Kidney capillary endothelial cell (primary cell): Measurements from ENCODE around the gene DAAM1.

Experiments
- DNase-seq: peaks from one replicate; pipeline ENCODE4 v3.0.0-alpha.2; 2018; ENCODE audit warnings: low spot score

DAAM1 gene

GRCh38 chr14:59187802-59188460, 536 bp upstream of the DAAM1 start:
- peak; percentile 24 for DNase-seq

DNA sequence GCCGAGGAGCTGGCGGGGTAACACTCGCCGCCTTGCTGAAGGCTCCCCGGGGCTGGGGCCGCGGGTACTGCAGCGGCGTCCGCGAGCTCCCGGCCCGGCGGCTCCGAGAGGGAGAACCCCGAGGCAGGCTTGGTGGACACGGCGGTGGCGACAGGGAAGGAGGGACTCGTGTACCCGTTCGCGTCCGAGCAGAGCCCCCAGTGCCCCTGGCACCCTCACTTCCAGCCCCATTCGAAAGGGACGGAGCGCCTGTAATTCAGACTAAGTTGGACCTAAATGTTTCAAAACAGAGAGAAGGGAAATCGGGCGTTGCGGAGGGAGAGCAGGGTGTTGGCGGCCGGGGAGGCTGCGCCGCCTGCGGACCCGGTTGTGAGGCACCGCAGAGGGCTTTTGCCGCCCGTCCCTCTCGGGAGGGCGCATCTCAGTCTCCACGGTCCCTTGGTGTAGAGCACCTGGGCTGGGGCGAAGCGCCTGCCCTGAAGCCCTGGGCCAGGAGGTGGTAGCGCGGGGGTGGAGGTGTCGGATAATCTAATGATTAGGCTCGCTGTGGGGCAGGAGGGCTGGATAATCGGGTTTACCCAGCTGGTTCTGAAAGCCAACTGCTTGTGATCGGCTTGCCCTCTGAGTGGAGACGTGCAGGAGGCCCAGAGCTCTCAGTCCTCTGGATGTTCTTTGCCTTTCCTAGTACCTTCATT, 771 bp downstream of the DAAM1 start:
- DNase-seq, result peak; percentile 25

- DNase-seq, result peak; percentile 83
Observed at GRCh38 chr14:59189786-59190368, 1.4 kb downstream of the DAAM1 start.

- DNase-seq, result peak; percentile 14
Observed at GRCh38 chr14:59190372-59190771, 1.9 kb downstream of the DAAM1 start.

DNA sequence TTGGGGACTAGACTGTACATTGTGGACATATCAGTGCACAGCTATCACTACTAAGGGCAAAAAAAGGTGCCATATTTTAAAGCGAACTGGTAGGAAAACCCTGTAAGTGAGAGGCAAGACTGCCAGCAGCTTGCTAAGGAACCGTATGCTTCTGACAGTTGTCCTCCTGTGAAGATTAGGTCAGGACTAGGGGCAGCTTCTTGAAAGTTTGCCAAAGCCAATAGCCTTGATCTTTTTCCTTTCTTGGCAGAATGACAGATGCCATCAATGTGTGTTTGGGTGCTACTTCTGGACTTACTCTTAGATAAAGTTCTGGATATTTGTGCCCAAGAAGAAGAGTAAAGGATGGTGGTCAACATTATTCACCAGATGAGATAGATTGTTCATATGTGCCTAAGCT, 7.4 kb downstream of the DAAM1 start:
- DNase-seq, result no peak

- no peak for DNase-seq
Observed at GRCh38 chr14:59197695-59198262, 9.3 kb downstream of the DAAM1 start.

DNA sequence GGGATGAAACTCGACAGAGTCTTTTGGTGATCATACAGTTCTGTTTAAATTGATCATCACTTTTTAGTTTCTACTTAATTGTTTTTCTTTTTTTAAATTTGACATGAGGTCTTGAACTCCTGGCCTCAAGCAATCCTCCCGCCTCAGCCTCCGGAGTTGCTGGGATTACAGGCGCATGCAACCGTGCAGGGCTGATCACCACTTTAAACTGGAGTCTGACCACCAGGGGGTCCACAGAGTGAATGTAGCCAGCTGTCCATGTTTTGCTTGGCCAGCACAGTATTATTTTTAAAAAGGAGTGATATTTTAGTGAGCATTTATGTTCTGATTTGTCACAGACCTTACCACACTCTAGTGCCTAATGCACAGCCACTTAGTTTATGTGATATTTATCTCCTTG, 10.7 kb downstream of the DAAM1 start:
- no peak for DNase-seq

DNA sequence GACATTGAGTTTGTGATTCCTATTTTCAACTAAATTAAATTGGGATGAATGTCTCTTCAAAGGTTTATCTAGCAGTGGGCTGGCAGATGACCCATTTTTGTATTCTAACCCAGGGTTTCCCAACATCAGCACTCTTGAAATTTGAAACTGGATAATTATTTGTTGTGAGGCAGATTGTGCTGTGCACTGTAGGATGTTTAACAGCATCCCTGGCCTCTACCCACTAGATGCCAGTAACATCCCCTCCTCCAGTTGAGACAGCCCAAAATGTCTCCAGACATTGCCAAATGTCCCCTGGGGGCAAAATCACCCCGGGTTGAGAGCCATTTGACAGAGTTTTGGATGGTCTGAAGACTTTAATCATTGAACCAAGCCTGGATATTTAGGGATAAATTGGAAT, 11.1 kb downstream of the DAAM1 start:
- DNase-seq, result no peak

- DNase-seq, result no peak
Observed at GRCh38 chr14:59200195-59200594, 11.7 kb downstream of the DAAM1 start.

DNA sequence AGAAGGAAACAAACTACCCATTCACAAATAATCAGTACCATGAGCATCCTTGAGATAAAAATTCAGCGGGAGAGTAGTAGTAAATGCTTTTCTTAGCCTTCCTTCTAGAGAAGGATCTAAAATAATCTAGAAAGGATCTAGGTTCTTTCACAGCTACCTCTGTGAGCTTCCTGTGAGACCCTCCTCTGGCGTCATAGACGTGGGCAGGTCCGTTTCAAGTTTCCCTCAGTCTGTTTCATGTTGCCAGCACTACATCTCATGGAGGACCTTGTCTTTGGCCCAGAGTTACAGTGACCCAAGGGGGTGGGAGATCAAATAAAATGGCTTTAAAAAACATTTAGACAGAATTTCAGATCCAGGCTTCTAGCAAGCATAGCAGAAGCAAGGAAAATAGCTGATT, 13.6 kb downstream of the DAAM1 start:
- no peak for DNase-seq

DNA sequence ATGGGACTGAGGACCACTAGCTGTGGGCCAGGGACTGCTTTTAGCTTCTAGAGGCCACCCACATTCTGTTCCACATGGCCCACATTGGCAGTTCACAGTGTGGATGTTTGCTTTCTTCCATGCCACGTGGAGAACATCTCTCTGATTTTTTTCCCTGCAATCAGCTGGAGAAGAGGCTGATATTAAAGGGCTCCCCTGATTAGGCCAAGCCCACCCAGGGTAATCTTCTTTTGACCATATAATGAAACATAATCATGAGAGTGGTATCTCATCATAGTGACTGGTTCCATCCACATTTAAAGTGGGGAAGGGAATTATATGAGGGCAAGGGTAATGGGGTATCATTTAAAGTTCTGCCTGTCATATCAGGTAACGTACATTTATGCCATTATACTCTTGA, 15.8 kb downstream of the DAAM1 start:
- no peak for DNase-seq

- no peak for DNase-seq
Observed at GRCh38 chr14:59206892-59207291, 18.4 kb downstream of the DAAM1 start.

GRCh38 chr14:59207506-59207933, 19.1 kb downstream of the DAAM1 start:
- DNase-seq, result no peak

DNA sequence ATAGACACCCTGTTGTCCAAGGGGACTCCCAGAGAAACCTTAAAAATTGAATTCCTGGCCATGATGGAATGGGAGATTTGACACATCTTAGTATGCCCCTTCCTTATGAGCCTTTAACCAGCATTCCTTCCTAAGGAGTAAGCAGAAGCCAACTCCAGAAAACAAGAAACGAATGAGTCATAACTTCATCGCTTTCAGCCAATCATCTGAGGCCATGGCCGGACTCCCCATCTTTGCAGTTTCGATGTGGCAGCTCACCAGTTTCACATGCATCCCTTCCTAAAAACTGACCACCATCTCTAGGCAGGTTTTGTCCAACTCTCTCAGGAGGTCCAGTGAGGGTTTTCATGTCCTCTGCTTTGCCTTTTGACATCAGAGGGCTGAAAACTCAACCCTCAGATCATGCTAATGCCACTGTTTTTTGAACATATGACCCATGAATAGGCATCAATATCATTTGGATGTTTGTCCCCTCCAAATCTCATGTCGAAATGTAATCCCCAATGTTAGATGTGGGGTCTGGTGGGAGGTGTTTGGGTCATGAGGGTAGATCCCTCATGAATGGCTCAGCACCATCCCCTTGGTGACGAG, 19.9 kb downstream of the DAAM1 start:
- DNase-seq, result no peak

DNA sequence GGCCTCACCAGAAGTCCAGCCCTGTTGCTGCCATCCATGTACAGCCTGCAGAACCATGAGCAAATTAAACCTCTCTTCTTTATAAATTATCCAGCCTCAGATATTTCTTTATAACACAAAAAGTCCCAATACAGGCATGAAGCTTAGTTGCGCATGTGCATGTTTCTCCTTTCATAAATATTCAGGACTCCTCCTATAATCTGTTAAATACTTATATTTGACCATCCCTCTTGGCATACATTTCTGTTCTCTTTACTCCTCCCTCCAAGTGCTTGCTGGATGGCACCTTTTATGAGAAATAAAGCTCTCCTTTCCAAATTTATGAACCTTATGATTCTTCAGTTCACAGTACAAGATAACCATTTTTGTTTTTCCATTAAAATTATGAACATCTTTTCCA, 20.5 kb downstream of the DAAM1 start:
- DNase-seq, result no peak

GRCh38 chr14:59210621-59211020, 22.2 kb downstream of the DAAM1 start:
- DNase-seq, result no peak

GRCh38 chr14:59213368-59214315, 25.2 kb downstream of the DAAM1 start:
- no peak for DNase-seq

DNA sequence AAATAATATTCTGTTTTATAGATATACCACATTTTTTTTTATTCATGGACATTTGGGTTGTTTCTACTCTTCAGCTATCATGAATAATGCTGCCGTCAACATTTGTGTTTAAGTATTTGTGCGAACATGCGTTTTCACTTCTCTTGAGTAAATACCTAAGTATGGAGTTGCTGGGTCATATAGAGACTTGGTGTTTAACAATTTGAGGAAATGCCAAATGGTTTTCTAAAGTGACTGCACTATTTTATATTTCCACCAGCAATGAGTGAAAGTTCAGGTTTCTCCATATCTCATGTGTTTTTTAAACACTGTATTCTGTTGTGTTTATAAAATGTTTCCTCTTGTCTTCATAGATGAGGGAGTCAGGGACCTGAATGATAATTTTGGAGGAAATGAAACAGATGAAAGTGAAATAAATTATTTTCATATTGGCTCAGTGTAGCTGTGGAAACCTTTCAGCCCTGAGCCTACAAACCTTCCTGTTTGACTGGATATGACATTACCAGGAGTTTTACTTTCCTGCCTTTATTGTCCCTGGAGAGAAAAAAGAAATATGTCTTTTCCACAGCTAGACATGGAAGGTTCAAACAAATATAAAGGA, 26.3 kb downstream of the DAAM1 start:
- no peak for DNase-seq

DNA sequence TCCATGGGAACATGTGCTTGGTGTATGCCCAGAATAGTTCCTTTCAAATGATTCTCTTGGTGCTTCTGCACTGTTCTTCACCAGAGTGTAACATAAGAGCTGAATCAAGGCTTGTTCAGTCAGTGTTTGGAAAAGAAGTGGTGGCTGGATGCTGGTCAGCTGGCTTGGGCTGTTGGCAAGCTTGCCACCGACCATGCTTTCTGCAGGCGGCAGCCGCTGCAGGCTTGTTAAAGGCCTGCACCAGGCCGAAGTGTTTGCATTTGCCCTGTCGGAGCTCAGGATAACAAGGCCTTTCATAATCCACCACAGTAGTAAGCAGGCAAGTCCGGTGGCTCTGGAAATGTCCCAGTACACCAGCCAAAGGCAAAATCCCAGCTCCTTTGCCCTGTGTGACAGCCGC, 26.9 kb downstream of the DAAM1 start:
- DNase-seq, result no peak

GRCh38 chr14:59215757-59216156, 27.3 kb downstream of the DAAM1 start:
- no peak for DNase-seq

GRCh38 chr14:59217011-59217410, 28.5 kb downstream of the DAAM1 start:
- DNase-seq, result no peak
